HuH-7.5 (cell line): ENCODE data around the gene AQP1.

Experiments
- DNase-seq: peaks from one replicate; pipeline ENCODE4 v3.0.0; 2011; ENCODE audit warnings: low spot score

Gene AQP1

DNA sequence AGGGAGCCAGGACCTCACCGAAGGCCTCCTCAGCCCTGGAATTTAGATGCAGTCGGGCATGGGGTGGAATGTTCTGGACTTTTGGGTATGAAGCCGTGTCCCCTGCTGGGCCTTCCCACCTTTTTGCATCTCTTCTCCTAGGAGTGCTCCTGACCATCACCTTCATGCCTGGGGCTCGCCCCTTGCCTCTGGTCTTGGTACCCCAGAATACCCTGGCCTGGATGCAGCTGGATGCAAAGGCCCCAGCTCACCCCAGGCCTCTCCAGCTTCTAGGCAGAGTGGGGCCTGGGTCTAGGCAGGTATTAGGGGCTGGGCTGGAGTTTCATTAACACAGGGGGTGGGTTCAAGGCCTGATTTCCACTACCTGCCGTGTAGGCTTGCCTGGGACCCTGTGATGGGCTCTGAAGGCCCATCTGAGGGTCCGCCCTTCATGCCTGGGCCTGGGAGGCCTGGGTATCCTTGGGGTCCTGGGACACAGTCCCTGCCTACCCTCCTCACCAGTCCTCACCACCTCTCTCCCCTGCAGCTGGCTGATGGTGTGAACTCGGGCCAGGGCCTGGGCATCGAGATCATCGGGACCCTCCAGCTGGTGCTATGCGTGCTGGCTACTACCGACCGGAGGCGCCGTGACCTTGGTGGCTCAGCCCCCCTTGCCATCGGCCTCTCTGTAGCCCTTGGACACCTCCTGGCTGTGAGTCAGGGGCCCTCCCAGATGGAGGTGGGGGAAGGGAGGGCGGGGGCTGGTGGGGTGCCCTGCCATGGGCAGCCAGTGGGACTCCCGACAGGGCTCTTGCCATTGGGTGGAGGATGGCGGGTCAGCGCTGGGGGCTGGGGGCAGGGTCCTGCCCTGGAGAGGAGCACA lies 10.1 kb downstream of the AQP1 start:
- no peak for DNase-seq

DNA sequence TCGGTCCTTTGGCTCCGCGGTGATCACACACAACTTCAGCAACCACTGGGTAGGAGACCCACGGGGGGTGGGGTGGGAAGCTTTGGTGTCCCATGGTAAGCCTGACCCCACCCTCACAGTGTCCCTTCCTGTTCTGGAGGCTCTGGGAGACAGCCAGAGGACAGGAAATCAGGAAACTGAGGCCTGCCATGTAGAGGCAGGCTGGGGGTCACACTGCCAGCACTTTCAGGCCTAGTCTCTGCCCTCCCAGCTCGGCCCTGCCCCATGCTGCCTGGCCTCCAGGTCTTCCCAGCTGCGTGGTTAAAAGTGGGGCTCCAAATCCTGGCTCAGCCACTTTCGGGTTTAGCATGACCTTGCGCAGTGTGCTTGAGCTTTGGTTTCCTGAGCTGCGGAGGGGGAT lies 10.9 kb downstream of the AQP1 start:
- DNase-seq = no peak

- no peak for DNase-seq
Measured at GRCh38 chr7:30923009-30923773, 11.5 kb downstream of the AQP1 start.

DNA sequence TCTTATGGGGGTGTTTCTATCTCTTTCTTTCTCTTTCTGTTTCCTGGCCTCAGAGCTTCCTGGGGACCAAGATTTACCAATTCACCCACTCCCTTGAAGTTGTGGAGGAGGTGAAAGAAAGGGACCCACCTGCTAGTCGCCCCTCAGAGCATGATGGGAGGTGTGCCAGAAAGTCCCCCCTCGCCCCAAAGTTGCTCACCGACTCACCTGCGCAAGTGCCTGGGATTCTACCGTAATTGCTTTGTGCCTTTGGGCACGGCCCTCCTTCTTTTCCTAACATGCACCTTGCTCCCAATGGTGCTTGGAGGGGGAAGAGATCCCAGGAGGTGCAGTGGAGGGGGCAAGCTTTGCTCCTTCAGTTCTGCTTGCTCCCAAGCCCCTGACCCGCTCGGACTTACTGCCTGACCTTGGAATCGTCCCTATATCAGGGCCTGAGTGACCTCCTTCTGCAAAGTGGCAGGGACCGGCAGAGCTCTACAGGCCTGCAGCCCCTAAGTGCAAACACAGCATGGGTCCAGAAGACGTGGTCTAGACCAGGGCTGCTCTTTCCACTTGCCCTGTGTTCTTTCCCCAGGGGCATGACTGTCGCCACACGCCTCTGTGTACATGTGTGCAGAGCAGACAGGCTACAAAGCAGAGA lies 12.2 kb downstream of the AQP1 start:
- no peak for DNase-seq

- DNase-seq = peak; percentile 3
Measured at GRCh38 chr7:30924624-30925023, 13.0 kb downstream of the AQP1 start.

- DNase-seq = peak; percentile 2
Measured at GRCh38 chr7:30925117-30925516, 13.5 kb downstream of the AQP1 start.

DNA sequence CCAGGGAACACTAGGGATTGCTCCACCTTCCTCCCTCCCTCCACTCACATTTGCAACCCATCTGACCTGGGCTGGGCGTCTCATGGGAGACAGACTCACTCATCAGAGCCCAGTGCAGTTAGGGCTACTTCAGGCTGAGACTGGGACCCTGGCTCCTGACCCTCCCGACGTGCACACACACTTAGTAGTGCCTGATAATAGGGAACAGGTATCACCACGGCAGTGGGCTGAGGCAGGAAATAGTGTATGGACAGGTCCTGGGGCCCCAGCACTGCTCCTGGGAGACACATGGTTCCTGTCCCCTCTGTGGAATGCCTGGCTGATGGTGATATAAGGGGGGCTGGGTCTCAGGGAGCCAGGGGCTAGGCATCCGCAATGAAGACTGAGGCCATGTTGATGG lies 14.3 kb downstream of the AQP1 start:
- peak; percentile 5 for DNase-seq

DNA sequence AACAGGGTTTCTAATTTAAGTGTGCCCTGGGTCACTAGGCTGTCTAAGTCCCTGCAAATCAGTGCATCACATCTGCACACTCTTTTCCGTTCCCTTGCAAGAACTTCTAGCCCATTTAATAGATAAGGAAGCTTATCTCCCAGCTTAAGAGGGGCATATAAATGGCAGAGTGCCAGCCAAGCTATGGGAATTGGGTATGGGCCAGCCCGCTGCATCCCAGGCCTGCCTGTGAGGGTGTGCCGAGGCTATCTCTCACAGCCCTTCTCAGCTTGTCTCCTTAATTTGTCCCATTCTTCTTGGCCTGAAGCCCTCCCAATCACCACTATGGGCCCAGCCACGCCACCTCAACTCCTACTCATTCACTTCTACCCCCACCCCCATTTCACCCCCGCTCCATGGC lies 14.7 kb downstream of the AQP1 start:
- DNase-seq = no peak

GRCh38 chr7:30927040-30927439 lies 15.4 kb downstream of the AQP1 start:
- peak; percentile 3 for DNase-seq

GRCh38 chr7:30927559-30927958 lies 15.9 kb downstream of the AQP1 start:
- peak; percentile 3 for DNase-seq

DNA sequence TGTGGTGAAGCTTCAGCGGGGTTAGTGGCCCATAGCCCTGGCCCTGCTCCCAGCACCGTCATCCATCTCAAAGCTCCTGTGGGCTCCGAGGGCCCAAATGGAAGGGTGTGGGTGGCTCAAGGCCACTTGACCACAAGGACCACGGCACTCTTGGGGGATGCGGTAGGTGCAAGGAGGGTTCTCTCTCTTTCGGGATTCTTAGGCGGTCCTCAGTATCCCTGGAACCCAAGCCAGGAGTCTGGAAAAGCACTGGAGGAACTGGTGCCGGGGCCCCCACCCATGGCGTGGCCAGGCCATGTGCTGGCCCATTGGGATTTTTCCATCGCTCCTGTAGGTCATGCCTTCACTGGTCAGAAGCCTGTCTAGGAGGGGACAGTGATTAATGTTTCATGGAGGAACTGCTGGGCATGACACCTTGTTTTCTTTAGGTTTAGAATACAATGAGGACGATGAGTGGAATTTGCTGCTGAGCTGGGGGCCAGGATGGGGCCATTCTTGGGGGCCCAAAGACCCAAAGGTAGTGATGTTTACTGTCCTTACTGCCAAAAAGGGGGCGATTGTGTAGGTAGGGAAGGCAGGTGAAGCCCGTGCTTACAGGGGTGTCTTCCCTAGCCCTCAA lies 16.7 kb downstream of the AQP1 start:
- peak; percentile 3 for DNase-seq

- DNase-seq = no peak
Measured at GRCh38 chr7:30929686-30930085, 18.0 kb downstream of the AQP1 start.

DNA sequence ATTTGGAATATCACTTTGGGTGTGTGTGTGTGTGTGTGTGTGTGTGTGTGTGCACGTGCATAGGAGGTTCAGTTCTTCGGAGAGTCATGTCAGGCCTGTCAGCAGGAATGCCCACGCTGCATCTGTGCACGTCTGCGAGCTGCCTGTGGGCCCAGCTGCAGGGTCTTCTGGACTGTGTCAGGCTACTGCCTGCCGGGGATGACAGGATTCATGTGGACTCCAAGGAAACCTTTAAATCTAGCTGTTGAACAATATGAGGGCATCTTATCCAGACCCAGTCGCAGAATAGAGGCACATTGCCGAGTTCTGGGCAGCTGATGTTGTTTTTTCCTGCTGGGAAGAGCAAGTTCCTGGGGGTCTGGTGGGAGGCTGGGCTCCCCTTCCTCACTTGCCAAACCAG lies 19.0 kb downstream of the AQP1 start:
- no peak for DNase-seq

DNA sequence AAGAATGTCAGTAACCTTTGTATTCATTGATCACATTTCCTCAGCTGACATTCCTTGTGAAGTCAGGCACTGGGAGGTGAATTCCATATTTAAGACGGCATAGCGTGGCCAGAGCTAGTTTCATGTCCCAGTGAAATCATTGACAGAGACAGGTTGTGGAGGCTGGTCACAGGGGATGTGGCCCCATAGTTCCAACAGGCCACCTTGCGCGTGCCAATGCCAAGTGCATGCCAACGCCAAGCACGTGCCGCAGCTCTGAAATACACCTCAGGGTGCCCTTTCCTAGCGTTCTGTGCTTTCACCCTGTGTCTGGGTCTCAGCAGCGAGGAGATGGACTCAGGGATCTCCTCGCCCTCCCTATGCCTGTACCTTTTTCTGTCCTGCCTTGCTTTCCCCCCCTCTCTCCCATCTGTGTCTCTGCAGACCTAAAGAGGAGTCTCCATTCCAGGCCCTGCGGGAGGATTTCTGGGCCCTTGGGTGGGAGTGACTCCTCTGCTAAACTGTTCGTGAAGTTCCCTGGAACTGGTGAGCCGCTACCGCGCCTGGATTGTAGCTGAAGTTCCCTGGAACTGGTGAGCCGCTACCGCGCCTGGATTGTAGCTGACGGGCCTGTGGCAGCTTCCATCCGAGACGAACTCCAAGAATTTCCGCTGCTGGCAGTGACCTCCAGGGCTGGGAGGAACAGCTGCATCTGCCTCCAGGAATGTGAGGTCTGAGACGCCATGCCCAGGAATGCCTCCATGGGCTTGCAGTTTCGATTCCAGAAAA lies 19.7 kb downstream of the AQP1 start:
- no peak for DNase-seq

GRCh38 chr7:30931929-30932540 lies 20.4 kb downstream of the AQP1 start:
- DNase-seq = peak; percentile 4

- DNase-seq = peak; percentile 3
Measured at GRCh38 chr7:30932562-30932961, 20.9 kb downstream of the AQP1 start.

DNA sequence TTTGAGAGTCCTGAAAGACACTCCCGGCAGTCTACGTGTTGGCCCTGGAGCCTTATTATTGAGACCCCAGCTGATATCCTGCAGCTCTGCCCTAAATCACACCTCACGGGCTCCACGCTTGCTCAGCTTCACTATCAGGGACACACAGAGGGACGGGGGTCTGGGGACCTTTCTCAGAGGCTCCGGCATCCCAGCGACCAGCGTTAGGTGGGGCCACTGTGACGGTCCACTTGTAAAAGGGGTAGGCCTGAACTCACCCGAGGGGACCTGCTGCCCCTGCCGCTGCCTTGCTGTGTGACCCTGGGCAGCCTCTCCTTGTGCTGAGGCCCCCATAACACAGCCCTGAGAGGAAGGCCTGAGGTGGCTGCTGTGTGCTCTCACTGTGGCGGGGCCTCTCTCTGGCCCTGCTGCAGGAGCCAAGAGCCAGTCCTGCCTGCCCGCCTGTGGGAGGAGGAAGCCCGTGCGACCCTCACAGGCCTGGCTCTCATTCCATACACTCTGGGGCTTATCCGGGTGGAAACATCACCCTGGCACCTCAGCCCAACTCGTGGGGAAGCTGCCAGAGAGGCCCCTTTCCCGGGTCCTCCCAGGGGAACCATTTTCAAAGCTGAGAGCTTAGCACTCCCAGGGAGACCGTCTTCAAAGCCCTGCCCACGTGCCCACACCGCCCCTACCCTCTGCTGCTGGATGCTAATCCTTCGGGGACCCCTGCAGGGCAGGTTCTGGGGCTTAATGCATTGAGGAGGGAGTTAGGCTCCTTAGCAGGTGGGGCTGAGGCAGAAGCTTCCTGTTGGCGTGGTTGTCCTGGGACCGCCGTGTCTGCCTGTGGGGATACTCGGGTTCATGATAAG lies 21.7 kb downstream of the AQP1 start:
- no peak for DNase-seq

DNA sequence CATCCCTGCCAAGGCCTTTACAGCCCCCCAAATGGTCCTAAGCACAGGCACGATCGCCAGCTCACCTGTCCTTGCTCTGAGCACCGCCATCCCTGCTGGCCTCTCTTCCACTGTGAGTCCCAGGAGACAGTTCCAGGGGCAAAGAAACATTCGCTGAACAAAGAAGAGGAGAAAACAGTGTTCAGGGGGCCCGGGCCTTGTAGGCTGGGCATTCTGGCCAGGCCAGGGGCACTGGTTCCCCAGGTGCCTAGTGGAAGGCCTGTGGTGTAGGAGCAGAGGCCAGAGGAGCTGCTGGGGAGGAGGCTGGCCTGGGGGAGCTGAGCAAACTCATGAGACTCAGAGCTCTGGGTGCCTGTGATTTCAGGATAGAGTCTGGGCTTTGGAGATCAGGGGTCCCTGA lies 22.6 kb downstream of the AQP1 start:
- no peak for DNase-seq

DNA sequence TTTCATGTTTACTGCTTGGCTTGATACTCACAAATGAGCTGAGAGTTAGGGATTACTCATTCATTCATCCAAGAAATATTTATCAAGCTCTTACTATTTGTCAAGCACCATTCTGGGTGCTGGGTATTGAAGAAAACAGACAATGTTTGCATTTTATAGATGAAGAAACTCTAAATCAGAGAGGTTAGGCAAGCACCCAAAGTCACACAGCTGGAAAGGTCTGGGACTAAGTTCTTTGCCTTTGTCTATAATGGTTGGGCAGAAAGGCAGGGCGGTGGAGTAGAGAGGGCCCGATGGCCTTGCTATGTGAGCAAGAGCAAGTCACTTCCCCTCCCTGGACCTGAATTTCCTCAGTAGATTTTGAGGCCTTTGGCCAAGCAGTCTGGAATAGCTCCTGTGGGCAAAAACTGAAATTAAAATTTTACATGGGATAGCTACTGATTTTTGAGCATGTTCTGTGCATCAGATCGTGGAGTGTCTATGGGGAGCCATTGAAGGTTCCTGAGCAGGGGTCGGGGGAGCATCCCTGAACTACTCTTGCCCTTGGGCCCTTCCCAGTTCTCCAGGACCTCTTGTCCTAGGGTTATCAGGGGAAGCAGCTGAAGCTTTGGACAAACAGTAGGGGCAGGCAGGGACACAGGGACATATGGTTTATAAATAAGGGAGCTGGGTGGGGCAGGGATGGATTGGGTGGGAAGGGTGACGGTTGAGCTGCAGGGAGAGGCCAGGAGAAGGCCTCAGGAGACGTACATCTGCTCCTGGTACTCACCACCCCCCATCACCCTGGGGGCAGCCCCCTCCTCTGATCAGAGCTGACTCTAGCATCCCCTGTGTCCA lies 23.3 kb downstream of the AQP1 start:
- DNase-seq = no peak

DNA sequence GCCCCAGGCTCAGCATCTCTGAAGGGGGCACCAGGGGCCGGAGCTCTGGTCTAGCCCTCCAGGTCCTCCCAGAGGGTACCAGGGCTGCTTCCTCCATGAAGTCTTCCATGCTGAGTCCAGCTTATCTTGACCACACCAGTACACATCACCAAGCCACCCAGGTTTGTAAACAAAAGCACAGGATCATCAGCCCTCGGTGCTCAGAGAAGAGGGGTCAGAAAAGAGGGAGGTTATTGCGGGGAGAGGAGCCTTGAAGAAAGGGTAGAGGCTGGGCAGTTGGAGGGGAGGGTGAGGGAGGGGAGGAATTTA lies 23.9 kb downstream of the AQP1 start:
- no peak for DNase-seq
